Adrenal gland (tissue), 5 donors: ENCODE measurements around the gene PLEKHS1.
"Not testable (repeated sequence)": the region's sequence is repeated elsewhere in the genome, so short reads cannot be mapped to it uniquely, and the experiment has no call there.

Source experiments
- POLR2A ChIP-seq, 2 donors: fragments of 450-650 bp; IDR thresholded peaks; one replicate each; pipeline ENCODE4 v1.6.1; 2017; ENCODE audit warnings: antibody characterized with exemption in 2 of 2, mild to moderate bottlenecking in 2 of 2, moderate library complexity in 1 of 2
- TF ChIP-seq, protein P1 (sequence below), 6 experiments: fragments of 450-650 bp in 4 of 6; fragments of 200-600 bp in 2 of 6; sonication (generic) in 1 of 6; IDR thresholded peaks; 1 replicate in 5 of 6; 2 replicates in 1 of 6; pipeline versions ENCODE4 v1.5.1 to v1.8.0; 2016 to 2021; ENCODE audit warnings: antibody characterized with exemption in 6 of 6, mild to moderate bottlenecking in 2 of 6, moderate library complexity in 1 of 6
- donor health status: DM: no; HTN: no; CAD: no.

GRCh38 chr10:113821306-113821705 is 69.8 kb downstream of the PLEKHS1 start:
- TF ChIP-seq, protein P1, sequence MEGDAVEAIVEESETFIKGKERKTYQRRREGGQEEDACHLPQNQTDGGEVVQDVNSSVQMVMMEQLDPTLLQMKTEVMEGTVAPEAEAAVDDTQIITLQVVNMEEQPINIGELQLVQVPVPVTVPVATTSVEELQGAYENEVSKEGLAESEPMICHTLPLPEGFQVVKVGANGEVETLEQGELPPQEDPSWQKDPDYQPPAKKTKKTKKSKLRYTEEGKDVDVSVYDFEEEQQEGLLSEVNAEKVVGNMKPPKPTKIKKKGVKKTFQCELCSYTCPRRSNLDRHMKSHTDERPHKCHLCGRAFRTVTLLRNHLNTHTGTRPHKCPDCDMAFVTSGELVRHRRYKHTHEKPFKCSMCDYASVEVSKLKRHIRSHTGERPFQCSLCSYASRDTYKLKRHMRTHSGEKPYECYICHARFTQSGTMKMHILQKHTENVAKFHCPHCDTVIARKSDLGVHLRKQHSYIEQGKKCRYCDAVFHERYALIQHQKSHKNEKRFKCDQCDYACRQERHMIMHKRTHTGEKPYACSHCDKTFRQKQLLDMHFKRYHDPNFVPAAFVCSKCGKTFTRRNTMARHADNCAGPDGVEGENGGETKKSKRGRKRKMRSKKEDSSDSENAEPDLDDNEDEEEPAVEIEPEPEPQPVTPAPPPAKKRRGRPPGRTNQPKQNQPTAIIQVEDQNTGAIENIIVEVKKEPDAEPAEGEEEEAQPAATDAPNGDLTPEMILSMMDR (IDR thresholded peaks at IDR 0.05) = not testable (repeated sequence)
- TF ChIP-seq POLR2A (IDR thresholded peaks at IDR 0.05) = not testable (repeated sequence)
